ENCODE data around the gene WDR7.
A peak's percentile ranks its signal among the peaks of the same experiment; 100 is the strongest.

Gene WDR7

DNA sequence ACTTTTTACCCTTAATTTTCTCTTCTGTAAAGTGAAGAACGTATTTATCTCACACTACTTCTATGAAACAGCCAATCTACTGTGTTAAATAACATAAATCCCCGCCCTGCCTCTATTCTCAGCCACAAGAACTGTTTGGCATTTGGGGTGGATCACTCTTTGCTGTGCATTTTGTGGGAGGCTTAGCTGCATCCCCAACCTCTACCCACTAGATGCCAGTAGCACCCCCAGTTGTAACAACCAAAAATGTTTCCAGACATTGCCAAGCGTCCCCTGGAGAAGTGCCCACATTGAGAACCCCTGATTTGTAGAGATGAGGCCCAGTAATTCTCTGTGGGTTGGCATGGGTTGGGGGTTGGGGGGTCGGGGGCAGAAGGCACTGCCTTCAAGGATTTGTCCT, 401.0 kb downstream of the WDR7 start:
- no peak for DNase-seq

DNA sequence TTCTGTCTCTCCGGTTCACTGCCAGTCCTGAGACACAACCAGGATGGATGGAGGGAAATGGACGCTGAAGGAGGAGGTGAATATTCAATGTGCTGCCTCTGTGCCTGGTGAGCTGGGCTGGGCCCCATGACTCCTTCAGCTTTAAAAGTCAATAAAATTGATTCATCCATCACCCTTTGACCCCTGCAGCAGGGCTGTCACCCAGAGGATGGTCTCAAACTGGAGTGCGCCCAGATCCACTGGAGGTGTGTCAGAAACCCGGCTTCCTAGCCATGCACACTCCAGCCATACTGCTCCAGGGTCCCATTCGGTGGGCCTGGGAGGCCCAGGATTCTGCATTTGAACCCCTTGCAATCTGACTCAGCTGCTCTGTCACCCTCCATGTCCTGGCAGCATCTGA, 401.6 kb downstream of the WDR7 start:
- DNase-seq, result no peak

DNA sequence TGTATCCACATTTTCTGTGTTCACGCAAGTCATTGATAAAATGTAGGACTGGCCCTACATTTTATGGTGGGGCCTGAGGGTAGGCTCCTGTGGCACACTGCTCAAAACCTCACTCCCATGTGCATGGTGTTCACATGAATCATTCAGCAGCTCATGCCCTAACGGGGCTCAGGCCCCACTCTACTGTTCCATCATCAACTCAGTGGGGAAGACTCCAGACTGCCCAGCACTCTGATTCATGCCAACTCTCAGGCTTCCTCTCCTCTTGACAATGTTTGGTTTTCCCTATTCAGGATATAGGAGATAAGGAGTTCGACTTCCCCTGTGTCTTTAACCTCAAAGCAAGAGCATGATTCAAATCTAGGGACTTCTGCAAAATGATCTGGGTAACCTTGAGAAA, 403.7 kb downstream of the WDR7 start:
- DNase-seq, result no peak

DNA sequence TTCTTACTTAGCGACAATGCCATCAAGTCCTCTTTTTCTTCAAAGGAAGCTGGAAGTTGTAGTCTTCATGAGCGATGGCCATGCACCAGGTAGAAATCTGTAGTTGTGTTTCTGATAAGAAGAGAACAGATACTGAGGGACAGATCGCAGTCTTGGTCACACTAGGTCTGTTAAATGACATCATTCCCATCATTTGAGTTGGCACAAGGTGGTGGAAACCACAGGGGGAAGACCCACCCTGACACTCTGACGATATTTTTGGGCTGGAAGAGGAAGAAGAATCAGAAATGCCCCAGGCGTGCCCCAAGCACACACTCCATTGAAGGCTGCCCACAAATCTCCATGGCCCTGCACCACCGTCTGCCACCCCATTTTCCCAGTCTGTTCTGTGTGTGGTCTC, 406.7 kb downstream of the WDR7 start:
- DNase-seq, result no peak

DNA sequence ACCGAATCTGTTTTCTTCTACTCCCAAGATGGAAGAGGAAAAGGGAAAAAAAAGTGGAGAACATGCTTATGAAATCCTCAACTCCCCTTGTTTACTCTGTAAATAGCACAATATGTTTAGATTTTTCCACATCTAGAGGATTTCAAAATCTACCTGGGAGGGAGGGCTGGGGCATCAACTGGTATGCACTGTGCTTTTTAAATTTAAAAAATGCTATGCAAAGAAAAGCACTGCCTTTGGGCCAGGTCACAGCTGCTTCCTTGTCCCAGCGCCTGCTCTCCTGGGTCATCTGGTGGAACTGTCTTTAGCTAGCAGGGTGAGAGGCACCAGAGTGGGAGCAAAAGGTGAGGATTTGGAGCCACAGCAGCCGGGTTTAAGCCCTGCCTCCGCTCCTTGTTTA, 407.6 kb downstream of the WDR7 start:
- DNase-seq, result no peak

DNA sequence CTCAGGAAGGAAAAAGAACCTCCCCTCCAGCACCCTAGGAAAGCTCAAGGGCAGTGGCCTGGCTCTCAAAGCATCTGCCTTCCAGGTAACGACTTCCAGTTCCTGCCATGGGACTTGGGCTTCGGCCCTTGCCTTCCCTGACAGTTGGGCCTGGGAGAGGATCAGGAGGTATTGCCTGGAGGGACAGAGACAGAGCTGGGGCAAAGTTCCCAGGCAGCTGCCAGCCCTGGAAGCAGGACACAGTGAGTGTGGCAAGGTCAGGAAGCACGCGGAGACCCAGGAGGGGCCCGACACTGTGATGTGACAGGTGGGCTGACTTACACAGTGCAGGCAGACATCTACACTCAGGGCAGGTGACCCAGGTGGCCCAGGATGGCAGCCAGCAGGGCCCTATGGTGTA, 408.2 kb downstream of the WDR7 start:
- DNase-seq, result no peak

DNA sequence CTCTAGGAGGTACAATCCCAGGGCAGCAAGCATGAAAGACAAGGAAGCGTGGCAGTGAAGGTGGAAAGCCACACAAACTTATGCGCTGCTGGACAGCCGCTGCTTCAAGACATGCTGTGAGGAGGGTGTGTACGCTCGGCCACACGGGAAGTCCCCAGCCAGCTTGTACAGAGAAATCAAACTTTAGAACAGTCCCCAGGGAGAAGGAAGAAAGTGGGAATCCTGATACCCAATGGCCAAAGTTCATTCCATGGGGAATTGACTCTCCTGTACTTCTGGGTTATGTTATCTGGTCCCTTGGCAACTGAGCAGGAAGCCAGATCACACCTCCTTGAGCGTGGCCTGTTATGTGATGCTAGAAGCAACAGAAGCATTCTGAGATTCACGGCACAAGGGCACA, 409.7 kb downstream of the WDR7 start:
- DNase-seq, result no peak

DNA sequence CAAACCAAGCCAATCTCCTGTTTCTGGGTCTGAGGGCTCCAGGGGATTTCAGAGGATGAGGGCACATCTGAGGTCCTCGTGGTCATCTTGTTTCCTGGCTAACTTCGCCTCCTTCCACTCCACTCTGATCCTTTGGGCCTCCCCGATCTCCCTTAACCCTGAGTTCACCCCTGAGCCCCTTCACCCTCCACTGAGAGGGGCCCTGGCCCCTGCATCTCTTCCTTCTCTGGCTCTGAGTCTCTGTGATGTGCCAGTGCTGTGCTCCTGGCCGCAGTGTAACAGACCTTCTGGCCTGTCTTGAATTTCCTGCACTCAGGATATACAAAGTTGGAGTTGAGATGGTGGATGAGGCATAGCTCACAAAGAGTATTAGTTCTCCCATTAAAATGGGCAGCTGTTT, 411.0 kb downstream of the WDR7 start:
- DNase-seq, result no peak

DNA sequence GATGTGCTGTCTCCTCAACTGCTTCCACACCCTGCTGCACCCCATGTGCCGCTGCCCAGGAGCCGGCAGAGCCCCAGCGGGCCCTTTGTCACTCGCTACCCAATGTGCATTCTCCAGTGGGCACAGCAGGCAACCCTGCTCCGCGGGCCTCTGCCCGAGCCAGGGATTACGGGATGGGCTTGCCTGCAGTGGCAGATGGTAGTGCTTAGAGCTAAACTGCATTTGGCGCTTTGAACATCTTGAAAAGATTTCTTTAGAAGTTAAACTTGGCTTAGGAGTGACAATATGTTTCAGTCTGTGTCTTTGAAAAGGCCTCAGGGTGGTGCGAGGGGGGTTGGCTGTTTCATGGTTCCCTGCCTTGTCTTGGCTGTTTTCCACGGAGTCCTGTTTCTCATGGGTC, 411.7 kb downstream of the WDR7 start:
- DNase-seq, result no peak

DNA sequence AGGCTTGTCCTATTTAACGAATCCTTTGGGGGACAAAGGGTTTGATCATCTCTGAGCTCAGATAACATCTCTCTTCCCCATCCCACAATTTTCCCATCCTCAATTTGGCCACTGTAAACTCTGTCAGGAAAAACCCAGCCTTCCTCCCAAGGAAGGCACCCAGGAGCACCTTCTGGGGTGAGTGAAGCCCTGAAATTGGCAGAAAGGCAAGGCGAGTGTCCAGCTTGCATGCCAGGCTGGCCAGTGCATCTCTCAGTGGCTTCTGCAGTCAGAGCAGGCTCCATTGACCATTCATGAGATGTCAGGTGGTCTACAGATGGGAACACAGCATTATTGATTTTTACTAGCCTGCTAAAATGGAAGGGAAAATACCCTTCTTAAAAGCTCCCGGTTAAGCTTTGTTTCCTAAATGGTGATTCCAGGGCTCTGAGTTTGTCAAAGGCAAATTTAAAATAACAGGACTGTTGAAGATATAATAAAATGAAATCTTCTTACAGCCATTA, 412.5 kb downstream of the WDR7 start:
- DNase-seq, result no peak

DNA sequence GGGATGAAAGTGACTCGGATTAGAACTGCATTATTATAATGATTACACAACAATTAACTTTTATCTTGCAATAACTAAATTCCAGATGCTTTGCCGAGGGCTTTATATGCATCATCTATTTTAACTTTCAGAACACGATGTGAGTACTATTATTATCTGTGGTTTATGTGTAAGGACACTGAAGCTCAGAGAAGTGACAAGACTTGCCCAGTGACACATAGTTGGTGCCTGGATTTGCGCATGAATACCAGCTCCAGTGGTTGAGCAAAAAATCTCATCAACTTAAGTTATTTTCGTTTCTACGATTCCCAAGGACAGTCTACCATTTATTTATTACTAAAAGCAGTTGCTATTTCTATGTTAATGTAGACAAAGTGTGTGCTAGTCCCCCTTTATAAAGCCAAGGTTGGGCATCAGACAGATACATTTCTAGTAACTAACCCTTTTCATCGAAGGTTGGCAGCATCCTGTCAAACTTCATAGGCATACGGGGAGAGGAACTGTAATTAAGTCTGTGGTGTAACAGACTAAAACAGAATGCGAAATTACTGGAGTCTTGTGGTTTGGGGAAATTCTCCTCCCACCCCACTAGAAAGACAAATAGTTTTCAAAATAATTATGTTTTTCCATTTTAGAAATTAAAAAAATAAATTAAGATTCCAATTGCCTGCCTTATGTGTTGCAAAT, 422.5 kb downstream of the WDR7 start:
- peak; percentile 47 to 54 for DNase-seq

DNA sequence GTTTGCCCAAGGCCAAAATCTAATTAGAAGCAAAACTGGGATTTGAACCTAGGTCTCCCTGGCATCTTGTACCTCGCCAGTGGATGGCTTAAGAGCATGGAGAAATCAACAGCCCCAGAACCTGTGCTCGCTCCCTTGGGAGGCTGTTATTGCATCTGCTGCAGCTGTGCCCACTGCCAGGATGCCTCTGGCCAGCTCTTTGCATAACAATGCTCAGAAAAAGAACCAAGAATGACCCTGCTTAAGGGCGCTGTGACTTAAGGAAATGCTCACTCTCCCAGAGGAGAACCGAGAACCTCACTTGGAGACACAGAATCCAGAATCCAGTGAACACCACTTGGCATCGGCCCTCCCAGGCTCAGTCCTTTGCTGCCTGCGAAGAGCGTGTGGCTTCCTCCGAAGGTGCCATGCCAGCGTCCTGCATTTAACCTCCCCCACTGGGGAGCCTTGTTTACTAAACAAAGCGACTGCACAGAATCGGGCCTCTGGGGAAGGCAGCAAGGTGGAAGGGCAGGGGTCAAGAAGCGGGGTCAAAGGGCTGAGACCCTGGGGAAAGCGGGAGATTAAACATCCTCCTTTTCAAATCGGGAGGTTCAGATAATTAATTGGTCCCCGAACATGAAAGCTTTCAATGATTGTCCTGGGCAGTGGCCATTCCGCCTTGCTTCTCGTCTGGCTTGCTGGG, 424.7 kb downstream of the WDR7 start:
- DNase-seq, result no peak

DNA sequence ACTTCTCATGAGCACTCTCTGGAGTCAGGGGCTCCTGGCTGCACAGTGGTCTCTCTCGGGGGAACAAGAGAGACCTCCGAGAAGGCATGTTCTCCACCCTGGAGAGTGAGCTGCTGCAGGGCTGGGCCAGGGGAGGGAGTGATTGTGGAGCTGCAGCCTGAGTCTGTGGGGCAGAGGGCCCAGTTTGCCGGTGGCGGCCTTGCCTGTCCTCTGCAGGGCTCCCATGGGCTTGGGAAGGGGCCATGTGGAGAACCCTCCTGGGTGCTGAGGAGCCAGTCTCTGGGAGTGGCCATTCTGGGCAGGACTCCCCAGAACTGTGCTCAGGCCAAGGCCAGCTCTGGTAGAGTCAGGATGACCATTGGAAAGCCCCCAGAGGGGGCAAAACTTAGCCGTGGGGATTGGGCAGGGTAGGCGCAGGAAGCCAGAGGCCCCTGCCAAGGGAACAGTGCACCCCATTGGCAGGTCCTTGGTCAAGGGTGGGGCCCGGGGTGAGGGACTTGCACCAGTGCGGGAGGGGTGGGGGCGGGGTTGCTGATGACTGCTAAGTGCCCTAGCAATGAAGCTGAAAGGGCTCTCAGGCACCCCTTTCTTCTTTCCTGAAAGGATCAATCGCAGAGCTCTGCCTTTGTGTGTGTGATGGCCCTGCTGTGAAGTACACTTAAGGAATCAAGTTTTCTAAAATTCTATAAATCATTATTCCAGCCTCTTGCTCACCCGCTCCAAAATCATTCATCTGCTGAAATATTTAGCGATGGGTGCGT, 426.0 kb downstream of the WDR7 start:
- DNase-seq, result no peak

DNA sequence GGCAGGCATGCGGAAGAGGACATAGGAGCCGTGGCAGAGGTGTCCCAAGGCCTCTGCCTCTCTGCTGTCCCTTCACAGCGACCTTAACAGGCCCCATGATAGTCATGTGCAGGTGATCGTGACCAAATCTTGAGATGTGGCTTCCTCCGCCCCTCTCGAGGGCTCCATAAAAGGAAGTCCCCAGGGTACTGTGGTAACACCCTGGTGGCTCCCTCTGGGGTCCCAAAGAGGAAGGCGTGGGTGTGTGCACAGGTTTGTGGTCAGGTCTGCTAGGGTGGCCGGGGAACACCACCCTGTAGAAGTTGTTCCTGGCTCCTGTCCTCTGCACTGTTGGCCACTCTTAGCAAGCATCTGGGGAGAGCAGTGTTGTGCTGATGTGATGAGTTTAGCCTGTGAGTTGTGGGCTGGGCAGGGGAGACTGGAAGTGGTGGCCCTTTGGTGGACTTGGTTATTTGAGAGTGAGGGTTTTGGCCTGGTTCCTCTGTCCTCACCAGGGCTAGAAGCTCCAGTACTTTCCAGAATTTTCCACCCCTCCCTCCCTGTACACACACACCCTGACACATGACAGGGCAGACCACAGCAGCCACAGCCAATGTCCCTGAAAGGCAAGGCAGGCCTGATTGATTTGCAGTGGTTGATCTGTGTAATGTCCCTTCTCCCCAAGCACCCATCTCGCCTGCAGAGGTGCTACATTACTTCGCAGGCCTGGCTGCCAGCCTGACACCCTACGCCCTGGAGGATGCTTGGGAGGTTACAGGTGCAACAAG, 426.8 kb downstream of the WDR7 start:
- DNase-seq, result peak; percentile 55 to 58

DNA sequence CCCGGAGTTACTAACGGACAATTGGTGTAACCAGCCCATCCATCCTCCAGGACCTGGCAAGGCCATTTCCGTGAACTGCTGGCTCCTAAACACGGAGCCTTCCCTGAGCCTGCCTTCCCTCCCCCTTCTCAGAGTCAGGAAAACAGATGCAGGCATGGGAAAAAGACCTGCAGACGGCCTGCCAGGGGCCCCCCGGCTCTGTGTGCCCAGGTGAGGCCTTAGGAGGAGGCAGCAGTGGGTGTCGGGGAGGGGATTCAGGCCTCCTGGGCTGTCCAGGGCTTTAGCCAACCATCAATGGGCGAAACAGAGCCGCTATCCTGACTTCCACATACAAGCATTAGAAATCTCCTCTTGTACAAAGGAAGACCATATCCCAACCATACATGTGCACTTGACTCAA, 427.5 kb downstream of the WDR7 start:
- DNase-seq, result no peak

DNA sequence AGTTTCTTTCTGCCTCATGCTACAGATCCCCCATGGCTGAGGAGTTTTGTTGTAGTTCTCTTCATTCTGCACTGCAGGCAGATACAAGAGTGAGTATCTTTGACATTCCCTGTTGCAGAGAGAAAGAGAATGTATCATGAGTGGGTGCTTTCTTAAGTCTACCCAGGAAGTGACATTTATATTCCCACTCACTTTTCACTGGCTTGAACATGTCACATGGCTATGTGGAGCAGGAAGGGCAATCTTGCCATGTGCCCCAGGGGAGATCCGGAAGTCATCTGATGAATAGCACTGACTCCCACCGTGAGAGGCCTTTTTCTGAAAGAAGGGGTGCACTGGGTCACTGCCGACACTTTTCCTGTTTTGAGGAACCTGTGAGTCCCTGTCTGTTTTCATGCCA, 429.3 kb downstream of the WDR7 start:
- no peak for DNase-seq

DNA sequence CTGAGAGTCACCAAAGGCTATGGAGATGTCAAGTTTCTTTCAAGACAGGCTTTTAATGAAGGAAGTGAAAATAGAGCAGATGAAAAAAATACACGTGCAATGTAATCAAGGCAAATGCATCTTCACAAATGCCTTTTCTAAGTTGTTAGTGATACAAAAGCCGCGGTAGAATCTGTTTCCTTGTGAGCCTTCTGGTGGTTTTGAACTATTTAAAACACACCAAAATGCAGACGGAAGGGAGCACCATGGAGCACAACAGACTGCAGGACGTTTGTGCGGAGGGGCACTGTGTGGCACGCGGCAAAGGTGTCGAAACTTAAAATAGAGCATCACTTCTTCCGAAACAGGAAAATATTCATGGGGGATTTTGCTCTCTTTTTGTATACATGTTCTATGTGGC, 430.7 kb downstream of the WDR7 start:
- no peak for DNase-seq

DNA sequence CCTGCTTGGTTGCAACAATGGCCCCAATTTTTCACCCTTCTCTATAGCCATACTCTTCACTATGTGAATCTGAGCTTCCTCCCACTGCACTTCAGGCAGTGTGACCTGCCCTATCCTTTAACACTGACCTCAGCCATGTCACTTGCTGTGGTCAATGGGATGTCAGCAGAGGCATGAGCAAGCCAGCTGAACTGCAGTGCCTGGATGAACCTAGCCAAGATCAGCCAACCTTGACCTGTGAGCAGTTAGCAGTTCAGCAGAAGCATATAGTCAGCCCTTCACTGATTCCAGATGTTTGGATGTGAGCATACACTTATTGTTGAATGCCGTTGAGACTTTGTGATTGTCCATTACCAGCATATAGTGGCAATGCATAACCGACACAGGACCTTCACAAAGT, 432.3 kb downstream of the WDR7 start:
- no peak for DNase-seq

DNA sequence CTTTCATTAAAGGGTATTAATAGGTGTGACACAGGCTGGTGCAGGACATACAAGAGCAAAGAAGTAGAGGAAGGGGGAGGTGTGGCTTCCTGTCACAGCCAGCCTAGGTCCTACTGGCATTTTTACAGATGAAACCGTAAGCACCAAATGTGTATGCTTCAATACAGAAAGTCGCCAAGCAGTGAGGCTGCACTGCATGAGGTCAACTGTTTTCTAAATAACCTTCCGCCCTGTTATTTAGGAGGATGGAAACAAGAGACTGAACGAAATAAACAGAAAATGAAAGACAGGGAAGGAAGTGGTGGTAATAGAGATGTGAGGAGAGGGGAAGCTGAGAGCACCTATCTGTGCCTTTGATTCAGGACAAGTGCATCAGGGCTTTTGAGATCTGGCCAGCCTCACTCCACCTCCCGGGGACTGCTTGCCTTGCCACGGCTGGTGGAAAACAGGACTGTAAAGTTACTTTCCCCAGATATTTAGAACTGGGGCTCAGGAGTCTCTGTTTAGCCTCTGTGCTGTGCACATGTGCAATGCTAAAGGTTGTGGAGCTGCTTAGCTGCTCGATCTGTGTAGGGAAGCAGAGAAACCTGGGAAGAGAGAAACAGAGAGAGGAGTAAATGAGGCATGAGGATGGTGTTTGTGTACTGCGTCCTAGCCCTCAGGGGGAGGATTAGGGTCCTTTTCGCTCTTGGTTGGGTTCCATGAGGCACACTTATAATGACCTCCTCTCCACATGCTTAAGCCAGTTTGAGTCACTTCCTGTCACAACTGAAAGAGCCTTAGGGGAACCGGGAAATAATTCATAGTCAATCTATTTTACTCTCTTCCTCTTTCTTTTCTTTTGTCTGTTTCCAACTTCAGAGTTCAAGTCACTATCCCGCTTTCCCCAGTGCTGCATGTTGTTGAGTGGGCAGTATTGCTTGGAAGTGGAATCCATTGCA, 433.4 kb downstream of the WDR7 start:
- DNase-seq, result peak; percentile 71 to 74

DNA sequence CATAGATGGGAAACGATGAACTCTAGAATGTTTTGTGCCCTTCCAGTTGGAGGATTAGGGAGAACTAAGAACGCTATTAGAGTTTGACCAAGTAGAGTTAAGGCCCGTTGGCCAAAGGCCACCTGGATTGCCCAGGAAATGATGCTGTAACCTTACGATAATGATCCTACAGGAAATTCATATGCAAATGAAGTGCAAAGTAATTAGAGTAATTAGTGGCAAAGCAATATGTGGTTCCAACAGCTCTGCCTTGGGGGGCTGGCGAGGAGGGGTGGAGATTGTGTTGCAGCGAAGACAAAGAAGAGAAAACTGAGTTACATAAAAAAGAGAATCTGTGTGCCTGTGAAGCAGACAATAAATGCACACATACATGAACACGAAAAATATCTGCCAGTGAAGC, 434.2 kb downstream of the WDR7 start:
- DNase-seq, result no peak

DNA sequence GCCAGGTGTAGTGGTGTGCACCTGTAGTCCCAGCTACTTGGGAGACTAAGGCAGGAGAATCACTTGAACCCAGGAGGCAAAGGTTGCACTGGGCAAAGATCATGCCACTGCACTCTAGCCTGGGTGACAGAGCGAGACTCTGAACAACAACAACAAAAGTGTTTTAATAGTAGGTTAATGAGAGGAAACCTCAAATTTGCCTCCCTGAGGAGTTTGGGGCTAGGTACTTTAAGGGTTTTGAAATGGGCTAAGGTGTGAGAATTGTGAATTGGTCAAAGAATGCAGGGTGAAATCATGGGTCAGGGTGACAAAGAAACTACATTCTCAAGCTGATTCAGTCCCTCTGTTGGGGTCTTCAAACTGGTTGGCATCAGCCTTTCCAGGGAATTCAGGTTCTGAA, 435.0 kb downstream of the WDR7 start:
- DNase-seq, result no peak

Measured in AML-193 (cell line).